Hepatocyte (in vitro differentiated cells): Measurements from ENCODE around the gene PLS1. TPM values are rescaled to one million over a fixed set of nuclear protein-coding genes. Genes with fewer than 3 reads are reported as not detected.

Experiments used
- DNase-seq: peaks from one replicate; pipeline ENCODE4 v3.0.0-alpha.2; 2016; ENCODE audit warnings: low spot score
- H2AFZ ChIP-seq: fragments of 200-600 bp; sonication (generic); 2 replicates; pipeline ENCODE4 v1.6.0; 2016; ENCODE audit warnings: antibody characterized with exemption, mild to moderate bottlenecking
- H3K27ac ChIP-seq: fragments of 200-600 bp; sonication (generic); 2 replicates; pipeline ENCODE4 v1.5.1; 2016; ENCODE audit warnings: mild to moderate bottlenecking
- H3K27me3 ChIP-seq: fragments of 200-600 bp; sonication (generic); 2 replicates; pipeline ENCODE4 v1.6.1; 2016
- H3K36me3 ChIP-seq: fragments of 200-600 bp; sonication (generic); replicated peaks from 2 replicates; pipeline ENCODE4 v1.5.1; 2016; ENCODE audit warnings: low read depth; ENCODE audit not compliant: insufficient read depth
- H3K4me1 ChIP-seq: fragments of 200-600 bp; sonication (generic); 2 replicates; pipeline ENCODE4 v1.5.1; 2016; ENCODE audit warnings: mild to moderate bottlenecking, moderate library complexity; ENCODE audit not compliant: insufficient read depth
- H3K4me2 ChIP-seq: fragments of 200-600 bp; sonication (generic); 2 replicates; pipeline ENCODE4 v1.6.0; 2016
- H3K4me3 ChIP-seq: fragments of 200-600 bp; sonication (generic); 2 replicates; pipeline ENCODE4 v1.5.1; 2016; ENCODE audit warnings: mild to moderate bottlenecking
- H3K79me2 ChIP-seq: fragments of 200-600 bp; sonication (generic); 2 replicates; pipeline ENCODE4 v1.6.0; 2017; ENCODE audit warnings: mild to moderate bottlenecking
- H3K9me2 ChIP-seq: fragments of 200-600 bp; sonication (generic); replicated peaks from 2 replicates; pipeline ENCODE4 v1.6.0; 2017; ENCODE audit warnings: mild to moderate bottlenecking; ENCODE audit not compliant: insufficient read depth
- H3K9me3 ChIP-seq: fragments of 200-600 bp; sonication (generic); 2 replicates; pipeline ENCODE4 v1.5.1; 2016; ENCODE audit warnings: low read depth, mild to moderate bottlenecking
- H4K20me1 ChIP-seq: fragments of 200-600 bp; sonication (generic); 2 replicates; pipeline ENCODE4 v1.6.0; 2016; ENCODE audit warnings: mild to moderate bottlenecking; ENCODE audit not compliant: insufficient read depth, poor library complexity, severe bottlenecking
- CTCF ChIP-seq: fragments of 200-600 bp; sonication (generic); IDR thresholded peaks from 2 replicates; pipeline ENCODE4 v1.5.1; 2016; ENCODE audit warnings: antibody characterized with exemption, mild to moderate bottlenecking; ENCODE audit not compliant: poor library complexity
- EZH2 ChIP-seq: fragments of 200-600 bp; sonication (generic); IDR thresholded peaks from 2 replicates; pipeline ENCODE4 v1.6.1; 2016; ENCODE audit warnings: antibody characterized with exemption, mild to moderate bottlenecking, borderline replicate concordance
- EZH2phosphoT487 ChIP-seq: fragments of 200-600 bp; sonication (generic); IDR thresholded peaks from one replicate; pipeline ENCODE4 v1.6.1; 2018; ENCODE audit warnings: antibody characterized with exemption, mild to moderate bottlenecking, low read depth, moderate library complexity; ENCODE audit not compliant: unreplicated experiment, severe bottlenecking
- WGBS: methylation state at CpG from one replicate; pipeline ENCODE4 v1.1.6; 2016; ENCODE audit warnings: low lambda C conversion rate; ENCODE audit errors: missing lambda C conversion rate; 5-methylcytosine and 5-hydroxymethylcytosine counted together
- polyA plus RNA-seq: library from polyadenylated mRNA; unstranded; fragments of >200 nt; fragmentation: Nextera tagmentation; extraction: Ambion mirVana; gene quantifications from 2 replicates; pipeline ENCODE4 v1.2.1, GENCODE V29; 2016
- total RNA-seq: library from RNA; depleted of rRNA; stranded (reverse); fragments of >200 nt; gene quantifications from 2 replicates; pipeline ENCODE4 v1.2.3, GENCODE V29; 2014

Gene PLS1
- total and polyA plus RNA-seq, 2 experiments from 2014 or later = 9.7 to 22.8 TPM

- Histone ChIP-seq H3K27ac (no peak overlapping the region), H3K79me2 (peaks cover 2% of the 10 kb centered on the region)
Observed at GRCh38 chr3:142650001-142650693, 54.0 kb downstream of the PLS1 start.

GRCh38 chr3:142651711-142652110 is 55.5 kb downstream of the PLS1 start:
- no peak for DNase-seq
- no peaks in the 10 kb centered on the region for H3K9me2 ChIP-seq
- H4K20me1 ChIP-seq = no peaks in the 10 kb centered on the region
- H3K27ac ChIP-seq = no peak overlapping the region
- H3K9me3 ChIP-seq = no peaks in the 10 kb centered on the region
- no peaks in the 10 kb centered on the region for H3K36me3 ChIP-seq
- no peak overlapping the region for H2AFZ ChIP-seq
- H3K27me3 ChIP-seq = no peaks in the 10 kb centered on the region
- H3K4me1 ChIP-seq = no peaks in the 10 kb centered on the region
- no peak overlapping the region for H3K4me2 ChIP-seq
- no peak overlapping the region for H3K4me3 ChIP-seq
- TF ChIP-seq EZH2 (no peak), EZH2phosphoT487 (no peak), CTCF (no peak)
- peaks cover 2% of the 10 kb centered on the region for H3K79me2 ChIP-seq

More at GRCh38 chr3:142650001-142650693, 54.0 kb downstream of the PLS1 start:
- no peak for TF ChIP-seq EZH2
- TF ChIP-seq EZH2phosphoT487 = no peak
- TF ChIP-seq CTCF = no peak
- Histone ChIP-seq H2AFZ (no peak overlapping the region), H3K36me3 (no peaks in the 10 kb centered on the region), H3K4me1 (no peaks in the 10 kb centered on the region), H3K27me3 (no peaks in the 10 kb centered on the region), H3K4me3 (no peak overlapping the region), H3K4me2 (no peak overlapping the region), H3K9me3 (no peaks in the 10 kb centered on the region), H3K9me2 (no peaks in the 10 kb centered on the region), H4K20me1 (no peaks in the 10 kb centered on the region)
- 83% methylated on average over 6 of the region's 6 CpGs for WGBS
- no peak for DNase-seq

- 88% methylated on average over 8 of the region's 8 CpGs for WGBS
- H2AFZ ChIP-seq = no peak overlapping the region
- no peak overlapping the region for H3K27ac ChIP-seq
Observed at GRCh38 chr3:142652826-142653292, 56.7 kb downstream of the PLS1 start.

More at GRCh38 chr3:142652826-142653292, 56.7 kb downstream of the PLS1 start:
- Histone ChIP-seq H3K9me3 (no peaks in the 10 kb centered on the region), H3K4me1 (no peaks in the 10 kb centered on the region), H3K36me3 (no peaks in the 10 kb centered on the region), H4K20me1 (no peaks in the 10 kb centered on the region), H3K4me3 (no peak overlapping the region), H3K79me2 (peaks cover 2% of the 10 kb centered on the region), H3K4me2 (no peak overlapping the region), H3K9me2 (no peaks in the 10 kb centered on the region), H3K27me3 (no peaks in the 10 kb centered on the region)
- TF ChIP-seq CTCF (no peak), EZH2phosphoT487 (no peak), EZH2 (no peak)
- no peak for DNase-seq
